GM12801 (cell line): Measurements from ENCODE around the gene LHX3.

Source experiments
- CTCF ChIP-seq: IDR thresholded peaks from one replicate; pipeline ENCODE4 v1.5.1; 2011; ENCODE audit warnings: control low read depth; ENCODE audit not compliant: insufficient read length; ENCODE audit errors: extremely low read depth

LHX3 gene

GRCh38 chr9:136185596-136186366, 19.1 kb downstream of the LHX3 start:
- no peak for TF ChIP-seq CTCF

- no peak for TF ChIP-seq CTCF
These were observed 19.9 kb downstream of the LHX3 start for GRCh38 chr9:136185066-136185465.

GRCh38 chr9:136182850-136183422, 22.0 kb downstream of the LHX3 start:
- TF ChIP-seq CTCF = no peak

- no peak for TF ChIP-seq CTCF
These were observed 22.5 kb downstream of the LHX3 start for GRCh38 chr9:136182420-136182787.

- no peak for TF ChIP-seq CTCF
These were observed 23.0 kb downstream of the LHX3 start for GRCh38 chr9:136181784-136182419.

- no peak for TF ChIP-seq CTCF
These were observed 24.3 kb downstream of the LHX3 start for GRCh38 chr9:136180586-136180985.

GRCh38 chr9:136179761-136180160, 25.2 kb downstream of the LHX3 start:
- TF ChIP-seq CTCF = no peak
